GM23338 (cell line): ENCODE results near the gene NEO1. TPM values are rescaled to one million over a fixed set of nuclear protein-coding genes. Genes with fewer than 3 reads are reported as not detected.

ENCODE experiments used
- ATAC-seq: fragments of 200-7000 bp; cut with Tn5 transposase; 3 replicates; pipeline ENCODE4 v1.9.1; 2020
- DNase-seq: peaks from one replicate; pipeline ENCODE4 v3.0.0-alpha.2; 2015; ENCODE audit warnings: low spot score
- H2AFZ ChIP-seq: fragments of 200-600 bp; sonication (generic); 2 replicates; pipeline ENCODE4 v1.8.0; 2016; ENCODE audit warnings: antibody characterized with exemption, mild to moderate bottlenecking, moderate library complexity
- H3F3A ChIP-seq: fragments of 200-600 bp; sonication (generic); replicated peaks from 2 replicates; pipeline ENCODE4 v1.8.0; 2017; ENCODE audit warnings: antibody characterized with exemption, mixed run types, low read depth
- H3K27ac ChIP-seq: fragments of 200-600 bp; sonication (generic); 2 replicates; pipeline ENCODE4 v1.6.1; 2016; ENCODE audit warnings: low read depth
- H3K27me3 ChIP-seq: fragments of 200-600 bp; sonication (generic); 2 replicates; pipeline ENCODE4 v1.8.0; 2016; ENCODE audit warnings: mild to moderate bottlenecking, mixed run types, moderate library complexity; ENCODE audit not compliant: insufficient read depth
- H3K36me3 ChIP-seq: fragments of 200-600 bp; sonication (generic); 2 replicates; pipeline ENCODE4 v1.8.0; 2016; ENCODE audit warnings: mild to moderate bottlenecking; ENCODE audit not compliant: insufficient read depth
- H3K4me1 ChIP-seq: fragments of 200-600 bp; sonication (generic); 2 replicates; pipeline ENCODE4 v1.8.0; 2016; ENCODE audit warnings: mild to moderate bottlenecking, moderate library complexity; ENCODE audit not compliant: insufficient read depth
- H3K4me2 ChIP-seq: fragments of 200-600 bp; sonication (generic); 2 replicates; pipeline ENCODE4 v1.7.1; 2017; ENCODE audit warnings: mixed run types
- H3K4me3 ChIP-seq: fragments of 200-600 bp; sonication (generic); 2 replicates; pipeline ENCODE4 v1.6.1; 2016; ENCODE audit warnings: mixed run types
- H3K79me2 ChIP-seq: fragments of 200-600 bp; sonication (generic); replicated peaks from 2 replicates; pipeline ENCODE4 v1.8.0; 2017; ENCODE audit warnings: mild to moderate bottlenecking; ENCODE audit not compliant: insufficient read depth
- H3K9me2 ChIP-seq: fragments of 200-600 bp; sonication (generic); 2 replicates; pipeline ENCODE4 v1.8.0; 2017; ENCODE audit not compliant: insufficient read depth
- H4K20me1 ChIP-seq: fragments of 200-600 bp; sonication (generic); replicated peaks from 2 replicates; pipeline ENCODE4 v1.8.0; 2017; ENCODE audit warnings: mild to moderate bottlenecking; ENCODE audit not compliant: insufficient read depth
- H3K27ac Mint-ChIP-seq: 2 replicates; pipeline ENCODE4 v1.8.0; 2020; ENCODE audit warnings: inconsistent platforms, mild to moderate bottlenecking, moderate library complexity, mixed read lengths
- H3K27me3 Mint-ChIP-seq: 3 replicates; pipeline ENCODE4 v1.8.0; 2022; ENCODE audit warnings: low read depth, mild to moderate bottlenecking, moderate library complexity, mixed read lengths, inconsistent platforms; ENCODE audit not compliant: insufficient read depth, poor library complexity
- H3K36me3 Mint-ChIP-seq: 3 replicates; pipeline ENCODE4 v1.8.0; 2021; ENCODE audit warnings: low read depth, mild to moderate bottlenecking, inconsistent platforms, moderate library complexity, mixed read lengths
- H3K4me1 Mint-ChIP-seq: 3 replicates; pipeline ENCODE4 v1.8.0; 2020; ENCODE audit warnings: mild to moderate bottlenecking, inconsistent platforms, mixed read lengths
- H3K4me3 Mint-ChIP-seq: 3 replicates; pipeline ENCODE4 v1.8.0; 2021; ENCODE audit warnings: moderate library complexity, mild to moderate bottlenecking, inconsistent platforms, mixed read lengths
- H3K9me3 Mint-ChIP-seq: 3 replicates; pipeline ENCODE4 v1.8.0; 2020; ENCODE audit warnings: moderate library complexity, mild to moderate bottlenecking, inconsistent platforms, mixed read lengths
- NANOG ChIP-seq: IDR thresholded peaks from 2 replicates; pipeline ENCODE4 v1.6.1; 2016; ENCODE audit warnings: antibody characterized with exemption, borderline replicate concordance
- REST ChIP-seq: IDR thresholded peaks from one replicate; pipeline ENCODE4 v1.6.1; 2018; ENCODE audit warnings: antibody characterized with exemption; ENCODE audit not compliant: unreplicated experiment
- polyA plus RNA-seq: library from polyadenylated mRNA; unstranded; fragments of >200 nt; fragmentation: Nextera tagmentation; extraction: Ambion mirVana; gene quantifications from 2 replicates; pipeline ENCODE4 v1.2.1, GENCODE V29; 2016
- total RNA-seq: library from RNA; depleted of rRNA; stranded (reverse); fragments of >200 nt; shearing (Covaris generic); gene quantifications from 2 replicates; pipeline ENCODE4 v1.2.3, GENCODE V29; 2014
- TF ChIP-seq, protein P1 (sequence below): fragments of 250-450 bp; sonication (Bioruptor Pico); IDR thresholded peaks from 2 replicates; pipeline ENCODE4 v1.5.0; 2020; ENCODE audit warnings: mild to moderate bottlenecking, moderate library complexity

NEO1 gene
- total and polyA plus RNA-seq, 2 experiments from 2014 or later: 8.4 to 45.8 TPM

DNA sequence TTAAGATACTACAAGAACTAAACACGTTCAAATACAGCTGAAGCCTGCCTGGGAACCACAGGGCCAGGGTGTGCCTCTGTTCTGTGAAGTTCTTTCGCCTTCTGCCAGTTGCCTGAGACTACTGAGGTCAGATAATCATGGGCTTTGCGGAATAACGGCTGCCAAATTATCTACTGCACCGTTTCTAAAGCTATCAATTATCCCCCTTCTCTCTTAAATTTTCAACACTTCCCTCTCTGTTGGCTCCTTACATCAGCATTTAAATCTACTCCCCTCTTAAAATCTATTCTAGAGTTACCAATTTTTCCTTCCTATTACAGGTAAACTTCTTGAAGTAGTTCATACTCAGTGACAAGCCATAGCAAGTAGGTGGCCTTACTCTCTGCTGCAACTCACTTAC lies 6.2 kb upstream of the NEO1 start:
- DNase-seq: no peak
- H3K36me3 Mint-ChIP-seq: no peaks in the 10 kb centered on the region
- H3K27ac Mint-ChIP-seq: no peak overlapping the region
- H4K20me1 ChIP-seq: no peaks in the 10 kb centered on the region
- no peak overlapping the region for H3K27ac ChIP-seq
- H3K4me2 ChIP-seq: no peak overlapping the region
- H3K36me3 ChIP-seq: no peaks in the 10 kb centered on the region
- H3K27me3 Mint-ChIP-seq: peaks cover 4% of the 10 kb centered on the region
- H3K4me3 Mint-ChIP-seq: no peak overlapping the region
- H3K4me3 ChIP-seq: no peak overlapping the region
- no peaks in the 10 kb centered on the region for H3F3A ChIP-seq
- no peak overlapping the region; the same call in 1 of the 2 replicates for H2AFZ ChIP-seq
- TF ChIP-seq, protein P1, sequence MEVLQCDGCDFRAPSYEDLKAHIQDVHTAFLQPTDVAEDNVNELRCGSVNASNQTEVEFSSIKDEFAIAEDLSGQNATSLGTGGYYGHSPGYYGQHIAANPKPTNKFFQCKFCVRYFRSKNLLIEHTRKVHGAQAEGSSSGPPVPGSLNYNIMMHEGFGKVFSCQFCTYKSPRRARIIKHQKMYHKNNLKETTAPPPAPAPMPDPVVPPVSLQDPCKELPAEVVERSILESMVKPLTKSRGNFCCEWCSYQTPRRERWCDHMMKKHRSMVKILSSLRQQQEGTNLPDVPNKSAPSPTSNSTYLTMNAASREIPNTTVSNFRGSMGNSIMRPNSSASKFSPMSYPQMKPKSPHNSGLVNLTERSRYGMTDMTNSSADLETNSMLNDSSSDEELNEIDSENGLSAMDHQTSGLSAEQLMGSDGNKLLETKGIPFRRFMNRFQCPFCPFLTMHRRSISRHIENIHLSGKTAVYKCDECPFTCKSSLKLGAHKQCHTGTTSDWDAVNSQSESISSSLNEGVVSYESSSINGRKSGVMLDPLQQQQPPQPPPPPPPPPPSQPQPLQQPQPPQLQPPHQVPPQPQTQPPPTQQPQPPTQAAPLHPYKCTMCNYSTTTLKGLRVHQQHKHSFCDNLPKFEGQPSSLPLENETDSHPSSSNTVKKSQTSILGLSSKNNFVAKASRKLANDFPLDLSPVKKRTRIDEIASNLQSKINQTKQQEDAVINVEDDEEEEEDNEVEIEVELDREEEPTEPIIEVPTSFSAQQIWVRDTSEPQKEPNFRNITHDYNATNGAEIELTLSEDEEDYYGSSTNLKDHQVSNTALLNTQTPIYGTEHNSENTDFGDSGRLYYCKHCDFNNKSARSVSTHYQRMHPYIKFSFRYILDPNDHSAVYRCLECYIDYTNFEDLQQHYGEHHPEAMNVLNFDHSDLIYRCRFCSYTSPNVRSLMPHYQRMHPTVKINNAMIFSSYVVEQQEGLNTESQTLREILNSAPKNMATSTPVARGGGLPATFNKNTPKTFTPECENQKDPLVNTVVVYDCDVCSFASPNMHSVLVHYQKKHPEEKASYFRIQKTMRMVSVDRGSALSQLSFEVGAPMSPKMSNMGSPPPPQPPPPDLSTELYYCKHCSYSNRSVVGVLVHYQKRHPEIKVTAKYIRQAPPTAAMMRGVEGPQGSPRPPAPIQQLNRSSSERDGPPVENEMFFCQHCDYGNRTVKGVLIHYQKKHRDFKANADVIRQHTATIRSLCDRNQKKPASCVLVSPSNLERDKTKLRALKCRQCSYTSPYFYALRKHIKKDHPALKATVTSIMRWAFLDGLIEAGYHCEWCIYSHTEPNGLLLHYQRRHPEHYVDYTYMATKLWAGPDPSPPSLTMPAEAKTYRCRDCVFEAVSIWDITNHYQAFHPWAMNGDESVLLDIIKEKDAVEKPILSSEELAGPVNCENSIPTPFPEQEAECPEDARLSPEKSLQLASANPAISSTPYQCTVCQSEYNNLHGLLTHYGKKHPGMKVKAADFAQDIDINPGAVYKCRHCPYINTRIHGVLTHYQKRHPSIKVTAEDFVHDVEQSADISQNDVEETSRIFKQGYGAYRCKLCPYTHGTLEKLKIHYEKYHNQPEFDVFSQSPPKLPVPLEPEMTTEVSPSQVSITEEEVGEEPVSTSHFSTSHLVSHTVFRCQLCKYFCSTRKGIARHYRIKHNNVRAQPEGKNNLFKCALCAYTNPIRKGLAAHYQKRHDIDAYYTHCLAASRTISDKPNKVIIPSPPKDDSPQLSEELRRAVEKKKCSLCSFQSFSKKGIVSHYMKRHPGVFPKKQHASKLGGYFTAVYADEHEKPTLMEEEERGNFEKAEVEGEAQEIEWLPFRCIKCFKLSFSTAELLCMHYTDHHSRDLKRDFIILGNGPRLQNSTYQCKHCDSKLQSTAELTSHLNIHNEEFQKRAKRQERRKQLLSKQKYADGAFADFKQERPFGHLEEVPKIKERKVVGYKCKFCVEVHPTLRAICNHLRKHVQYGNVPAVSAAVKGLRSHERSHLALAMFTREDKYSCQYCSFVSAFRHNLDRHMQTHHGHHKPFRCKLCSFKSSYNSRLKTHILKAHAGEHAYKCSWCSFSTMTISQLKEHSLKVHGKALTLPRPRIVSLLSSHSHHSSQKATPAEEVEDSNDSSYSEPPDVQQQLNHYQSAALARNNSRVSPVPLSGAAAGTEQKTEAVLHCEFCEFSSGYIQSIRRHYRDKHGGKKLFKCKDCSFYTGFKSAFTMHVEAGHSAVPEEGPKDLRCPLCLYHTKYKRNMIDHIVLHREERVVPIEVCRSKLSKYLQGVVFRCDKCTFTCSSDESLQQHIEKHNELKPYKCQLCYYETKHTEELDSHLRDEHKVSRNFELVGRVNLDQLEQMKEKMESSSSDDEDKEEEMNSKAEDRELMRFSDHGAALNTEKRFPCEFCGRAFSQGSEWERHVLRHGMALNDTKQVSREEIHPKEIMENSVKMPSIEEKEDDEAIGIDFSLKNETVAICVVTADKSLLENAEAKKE (CRISPR knock-in tag): no peak
- TF ChIP-seq REST (no peak), NANOG (no peak)
- peaks cover 15% of the 10 kb centered on the region for H3K4me1 Mint-ChIP-seq
- H3K79me2 ChIP-seq: no peaks in the 10 kb centered on the region
- peaks cover 18% of the 10 kb centered on the region for H3K4me1 ChIP-seq
- ATAC-seq: no peak
- no peaks in the 10 kb centered on the region for H3K9me3 Mint-ChIP-seq
- H3K27me3 ChIP-seq: peaks cover 6% of the 10 kb centered on the region; the same call in 1 of the 2 replicates
- peaks cover 2% of the 10 kb centered on the region; the same call in 1 of the 2 replicates for H3K9me2 ChIP-seq
